RCC 7860 (cell line): ENCODE measurements around the gene RAI1.
A peak's percentile ranks its signal among the peaks of the same experiment; 100 is the strongest.
"Not testable (repeated sequence)": the region's sequence is repeated elsewhere in the genome, so short reads cannot be mapped to it uniquely, and the experiment has no call there.

Experiments used
- DNase-seq: peaks from one replicate; pipeline ENCODE4 v3.0.0-alpha.2; 2015; ENCODE audit warnings: low spot score
- FAIRE-seq: peaks from 2 replicates; lab custom pipeline; 2012; peaks lifted over from hg19 to GRCh38; lab: Jason Lieb, UNC

The RAI1 gene

DNA sequence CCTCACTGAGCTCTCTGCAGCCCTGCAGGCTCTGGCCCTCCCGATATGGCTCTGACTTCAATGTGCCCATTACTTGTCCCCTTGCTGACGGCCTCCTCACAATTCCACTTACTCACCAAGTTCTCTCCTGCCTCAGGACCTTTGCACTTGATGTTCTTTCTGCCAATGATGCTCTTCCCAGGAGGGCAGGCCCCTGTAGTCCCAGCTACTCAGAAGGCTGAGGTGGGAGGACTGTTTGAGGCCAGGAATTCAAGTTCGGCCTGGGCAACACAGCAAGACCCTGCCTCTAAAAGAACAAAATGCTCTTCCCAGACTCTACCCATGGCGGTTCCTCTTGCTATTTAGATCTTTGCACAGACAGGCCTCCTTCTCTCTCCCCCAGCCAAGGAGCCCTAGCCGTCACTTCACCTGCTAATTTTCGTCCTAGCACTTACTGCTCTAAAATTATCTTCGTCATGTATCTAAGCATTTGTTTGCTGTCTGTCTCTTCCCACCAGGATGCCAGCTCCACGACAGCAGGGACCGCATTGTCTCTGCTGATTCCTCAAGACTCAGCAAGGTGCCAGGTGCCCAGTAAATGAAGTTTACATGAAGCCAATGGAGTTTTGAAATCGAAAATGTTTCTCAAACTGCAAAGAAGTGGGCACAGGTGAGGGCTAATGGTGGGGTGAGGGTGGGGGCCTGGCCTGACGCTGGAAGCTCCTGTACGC lies 626 bp upstream of the RAI1 start:
- no peak for FAIRE-seq
- DNase-seq, result no peak

- no peak for FAIRE-seq
- DNase-seq, result no peak
Measured at GRCh38 chr17:17681744-17682292, 560 bp downstream of the RAI1 start.

DNA sequence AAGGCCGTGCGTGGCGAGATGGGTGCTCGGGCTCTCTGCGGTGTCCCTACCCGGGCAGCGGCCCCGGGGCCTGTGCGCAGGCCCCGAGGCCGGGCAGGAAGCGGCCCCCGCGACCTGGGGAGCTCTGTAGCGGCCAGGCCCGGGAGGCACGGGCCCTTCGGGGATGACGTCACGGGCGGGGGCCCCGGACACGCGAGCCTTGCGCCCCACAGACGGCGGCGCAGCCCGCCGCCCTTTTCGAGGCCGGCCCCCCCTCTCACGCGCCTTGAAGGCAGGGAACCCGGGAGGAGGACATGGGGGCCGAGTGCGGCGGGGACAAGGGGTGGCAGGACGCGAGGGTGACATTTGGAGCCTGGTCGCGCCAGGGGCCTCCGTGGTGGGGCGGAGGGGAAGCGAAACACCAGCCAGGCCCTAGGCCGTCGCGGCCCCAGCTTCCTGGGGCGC lies 1.1 kb downstream of the RAI1 start:
- no peak for FAIRE-seq

DNA sequence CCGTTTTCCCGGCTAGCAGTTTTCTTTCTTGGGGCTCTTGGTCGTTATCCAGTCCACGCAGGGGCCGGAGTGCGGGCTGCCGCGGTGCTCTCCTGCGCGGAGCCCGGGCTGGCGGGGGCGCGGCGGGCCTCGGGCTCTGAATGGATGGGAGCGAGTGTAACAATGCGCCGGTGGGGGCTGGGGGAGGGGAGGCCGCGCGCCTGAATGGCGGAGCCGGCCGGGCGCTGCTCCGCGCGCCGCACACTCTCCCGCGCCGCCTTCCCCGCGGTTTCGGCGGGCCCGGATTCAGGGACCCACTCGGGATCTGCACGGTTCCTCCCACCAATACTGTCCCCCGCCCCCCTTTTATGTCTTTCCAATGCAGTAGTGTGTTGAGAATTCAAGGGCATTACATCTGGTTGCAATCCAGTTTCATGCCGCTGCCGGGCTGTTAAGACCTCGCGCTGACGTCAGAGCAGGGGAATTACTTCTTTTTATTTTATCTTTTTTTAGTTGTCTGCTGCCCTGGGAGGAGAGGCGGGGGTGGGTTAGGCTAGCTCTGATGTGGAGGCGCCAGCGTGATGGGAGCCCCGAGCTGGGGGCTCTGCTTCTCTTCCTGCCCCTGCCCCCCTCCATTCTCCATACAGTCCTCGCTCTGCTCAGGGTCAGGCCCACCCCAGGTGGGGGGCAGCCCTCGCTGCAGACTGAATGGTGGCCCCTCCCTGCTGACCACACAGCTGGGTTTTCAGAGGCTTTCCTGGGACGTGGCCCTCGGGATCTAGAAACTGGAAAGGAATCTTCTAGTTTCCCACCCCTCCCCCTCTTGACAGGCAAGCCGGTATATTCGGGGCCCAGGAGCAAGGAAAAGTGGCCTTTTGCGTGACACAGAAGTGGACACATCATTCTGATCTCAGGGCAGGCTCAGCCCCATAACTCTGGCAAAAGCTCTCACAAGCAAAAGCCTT lies 1.8 kb downstream of the RAI1 start:
- FAIRE-seq (no peak), DNase-seq (peak; percentile 32)

More for the DNA sequence above, 1.1 kb downstream of the RAI1 start:
- DNase-seq, result peak; percentile 12

DNA sequence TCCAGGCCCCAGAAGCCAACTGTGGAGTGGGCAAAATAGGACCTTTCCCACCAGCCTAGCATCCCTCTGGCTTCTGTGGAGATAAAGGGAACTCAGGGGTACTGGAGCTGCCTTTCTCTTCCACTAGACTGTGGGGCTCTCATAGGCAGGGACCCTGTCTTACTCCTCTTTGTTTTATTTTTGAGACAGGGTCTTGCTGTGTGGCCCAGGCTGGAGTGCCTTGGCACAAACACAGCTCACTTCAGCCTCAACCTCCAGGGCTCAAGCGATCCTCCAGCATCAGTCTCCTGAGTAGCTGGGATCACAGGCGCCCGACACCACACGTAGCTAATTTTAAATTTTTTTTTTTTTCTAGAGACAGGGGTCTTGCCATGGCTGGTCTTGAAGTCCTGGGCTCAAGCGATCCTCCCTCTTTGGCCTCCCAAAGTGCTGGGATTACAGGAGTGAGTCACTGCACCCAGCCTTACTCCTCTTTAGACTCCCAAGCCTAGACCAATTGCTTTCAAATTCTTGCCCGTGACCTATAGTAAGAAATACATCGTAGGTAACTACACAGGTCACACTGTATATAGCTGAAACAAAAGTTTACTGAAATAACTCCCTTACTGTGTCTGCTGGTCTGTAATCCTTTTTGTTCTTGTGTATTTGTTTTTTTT lies 2.6 kb downstream of the RAI1 start:
- DNase-seq (no peak), FAIRE-seq (no peak)

- FAIRE-seq (no peak), DNase-seq (no peak)
Measured at GRCh38 chr17:17684906-17685774, 3.9 kb downstream of the RAI1 start.

DNA sequence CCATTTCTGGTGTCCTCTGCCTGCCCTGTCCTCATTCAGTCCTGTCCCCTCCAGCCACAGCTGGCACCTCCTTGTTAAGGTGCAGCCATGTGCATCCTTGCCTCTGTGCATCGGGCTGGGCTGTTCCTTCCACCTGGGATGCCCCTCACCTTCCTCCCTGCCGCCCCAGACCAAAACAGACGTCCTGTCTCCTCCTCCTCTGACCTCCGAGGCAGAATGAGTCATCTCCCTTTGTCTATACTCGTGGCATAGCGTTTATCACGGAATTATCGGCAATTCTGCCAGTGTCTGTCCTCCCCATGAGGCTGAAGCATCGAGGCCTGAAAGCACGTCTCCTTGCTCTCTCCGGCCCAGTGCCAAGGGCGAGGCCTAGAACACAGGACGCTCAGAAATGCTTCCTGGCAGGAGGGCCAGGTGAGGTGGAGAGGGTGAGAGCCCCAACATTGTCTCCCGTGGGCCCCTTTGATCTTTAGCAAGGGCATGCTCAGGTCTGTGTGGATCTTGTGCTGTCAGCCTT lies 4.6 kb downstream of the RAI1 start:
- peak; percentile 17 for FAIRE-seq
- DNase-seq, result peak; percentile 73

DNA sequence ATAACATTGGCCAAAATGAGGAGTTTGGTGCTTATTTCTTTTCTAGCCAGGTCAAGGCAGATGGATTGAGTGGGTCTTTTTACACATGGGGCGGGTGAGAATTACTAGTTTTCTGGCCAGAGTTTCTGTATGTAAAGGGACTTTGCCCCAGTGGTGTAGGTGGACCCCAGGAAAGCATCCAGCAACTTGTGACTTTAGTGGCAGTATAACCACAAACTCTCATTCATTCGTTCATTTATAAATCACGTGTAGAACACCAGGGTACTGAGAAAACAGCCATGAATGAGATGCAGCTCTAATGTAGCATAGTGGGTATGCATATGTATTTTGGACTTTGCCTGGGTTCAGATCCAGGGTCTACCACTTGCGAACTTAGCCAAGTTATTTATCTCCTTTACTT lies 8.1 kb downstream of the RAI1 start:
- no peak for FAIRE-seq

DNA sequence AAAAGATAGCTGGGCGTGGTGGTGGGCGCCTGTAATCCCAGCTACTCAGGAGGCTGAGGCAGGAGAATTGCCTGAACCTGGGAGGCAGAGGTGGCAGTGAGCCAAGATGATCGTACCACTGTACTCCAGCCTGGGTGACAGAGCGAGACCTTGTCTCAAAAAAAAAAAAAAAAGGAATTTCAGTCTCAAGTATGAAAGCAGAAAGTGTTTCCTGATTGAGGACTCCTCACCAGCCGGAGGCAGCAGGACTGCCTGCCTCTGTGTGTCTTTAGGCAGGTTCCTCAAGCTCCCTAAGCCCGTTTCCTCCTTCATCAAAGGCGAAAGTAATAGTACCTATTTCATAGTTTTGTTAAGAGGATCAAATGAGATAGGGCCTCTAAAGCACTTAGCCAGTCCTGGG lies 9.0 kb downstream of the RAI1 start:
- not testable (repeated sequence) for DNase-seq, FAIRE-seq

More for the DNA sequence above, 8.1 kb downstream of the RAI1 start:
- no peak for DNase-seq

- DNase-seq (no peak), FAIRE-seq (no peak)
Measured at GRCh38 chr17:17691468-17692263, 10.4 kb downstream of the RAI1 start.

GRCh38 chr17:17692353-17693252 lies 11.3 kb downstream of the RAI1 start:
- DNase-seq (no peak), FAIRE-seq (no peak)

DNA sequence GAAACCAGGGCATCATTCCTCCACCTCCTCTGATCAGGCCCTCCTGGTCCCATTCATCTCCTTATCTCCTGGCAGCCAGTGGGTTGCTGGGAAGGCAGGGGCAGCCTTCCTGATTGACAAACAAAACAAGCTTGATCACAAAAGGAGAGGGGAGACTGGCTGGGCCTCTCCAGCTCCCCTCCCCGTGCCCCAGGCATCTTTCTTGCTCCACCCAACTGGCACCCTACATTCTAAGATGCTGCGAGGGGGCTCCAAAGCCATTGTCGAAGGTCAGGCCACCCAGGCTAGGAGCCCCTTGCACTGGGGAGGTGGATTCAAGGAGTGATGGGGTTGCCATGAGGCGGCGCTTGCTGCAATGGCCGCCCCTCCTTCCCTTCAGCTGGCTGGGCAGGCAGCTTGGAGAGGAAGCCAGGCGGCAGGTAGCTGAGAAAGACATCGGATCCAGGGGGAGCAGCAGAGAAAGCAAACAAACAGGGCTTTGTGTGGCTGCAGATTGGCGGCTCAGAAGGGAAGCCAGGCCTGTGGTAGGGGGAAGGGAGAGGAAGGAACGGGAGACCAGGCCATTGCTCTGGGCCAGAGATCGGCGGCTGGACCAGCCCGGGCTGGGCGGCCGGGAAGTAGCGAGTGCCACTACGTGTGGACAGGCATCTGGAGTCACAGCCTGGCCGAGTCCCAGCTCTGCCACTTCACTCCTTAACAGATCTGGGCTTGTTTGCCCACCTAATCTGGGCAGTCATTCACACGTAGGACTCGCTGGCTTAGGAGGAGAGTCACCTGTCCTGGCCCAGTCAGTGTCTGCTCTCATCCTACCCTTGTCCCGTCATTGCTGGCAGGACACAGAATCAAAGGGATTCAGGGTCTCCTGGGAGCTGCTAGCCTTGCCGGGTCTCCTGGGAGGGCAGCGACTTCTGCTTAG lies 12.3 kb downstream of the RAI1 start:
- DNase-seq (peak; percentile 33), FAIRE-seq (no peak)

DNA sequence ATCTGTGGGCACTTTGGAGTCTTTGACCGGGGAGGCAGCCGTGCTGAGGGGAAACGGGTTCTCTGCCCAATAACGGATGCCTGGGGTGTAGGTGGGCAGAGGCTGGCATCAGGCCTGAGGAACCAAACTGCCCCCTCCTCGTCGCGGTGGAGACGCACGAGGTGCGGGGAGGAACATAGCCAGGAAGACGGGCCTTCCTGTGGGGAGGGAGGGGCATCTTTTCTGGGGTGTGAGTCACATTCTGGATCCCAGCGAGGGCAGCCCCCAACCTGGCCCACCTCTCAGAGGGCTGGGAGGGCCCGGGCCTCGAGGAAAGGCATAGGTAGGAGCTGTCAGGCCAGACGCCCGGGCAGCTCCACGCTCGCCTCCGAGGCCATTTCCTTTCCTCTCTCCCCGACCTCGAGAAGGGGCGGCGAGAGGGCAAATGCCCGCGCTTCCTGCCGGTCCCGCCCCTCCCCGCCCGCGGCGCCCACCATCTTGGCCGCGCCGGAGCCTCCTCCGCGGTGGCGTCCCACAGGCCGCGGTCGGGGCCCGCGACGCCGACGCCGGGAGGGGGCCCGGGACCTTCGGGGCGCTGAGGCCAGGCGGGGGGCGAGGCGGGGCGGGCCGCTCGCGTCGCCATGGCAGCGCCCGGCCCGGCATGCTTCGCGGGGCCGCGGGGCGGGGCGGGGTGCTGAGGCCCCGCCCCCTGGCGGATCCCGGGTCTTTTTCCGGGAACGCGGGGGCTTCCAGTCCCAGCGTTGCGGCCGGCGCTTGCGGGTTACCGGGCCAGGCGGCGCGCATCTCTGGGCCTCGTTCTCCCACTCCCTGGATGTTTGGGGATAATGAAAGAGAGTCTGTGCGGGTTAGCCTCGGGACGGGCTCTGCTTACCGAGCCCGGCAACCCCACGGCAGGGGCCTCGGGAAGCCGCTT lies 13.2 kb downstream of the RAI1 start:
- DNase-seq, result peak; percentile 60
- FAIRE-seq, result no peak

GRCh38 chr17:17696085-17696484 lies 14.8 kb downstream of the RAI1 start:
- no peak for FAIRE-seq
- DNase-seq, result no peak

- DNase-seq, result no peak
Measured at GRCh38 chr17:17696882-17697633, 15.8 kb downstream of the RAI1 start.

More at GRCh38 chr17:17696882-17697633, 15.8 kb downstream of the RAI1 start:
- no peak for FAIRE-seq
